A549 (cell line): Measurements from ENCODE around the gene DSTYK. TPM values are rescaled to one million over a fixed set of nuclear protein-coding genes. Genes with fewer than 3 reads are reported as not detected.

Experiments
- ATAC-seq, 2 experiments: fragments of 200-7000 bp in 1 of 2; fragments of >200 bp in 1 of 2; cut with Nextera tagmentation in 1 of 2; cut with Tn5 transposase in 1 of 2; 3 replicates each; pipeline versions ENCODE4 v1.8.0 to v1.9.1; 2018 to 2020; ENCODE audit warnings: mild to moderate bottlenecking in 1 of 2, moderate library complexity in 1 of 2
- CTCF ChIA-PET: fragments of 300-600 bp; sonication (Branson Sonifier 250); formaldehyde crosslinking; extraction: SDS; loops from one replicate; lab custom pipeline; 2021; ENCODE audit warnings: antibody characterized with exemption, inconsistent platforms; lab: Yijun Ruan, JAX
- POLR2A ChIA-PET: fragments of 350-600 bp; formaldehyde crosslinking; extraction: SDS; loops from one replicate; lab custom pipeline; 2021; ENCODE audit warnings: antibody characterized with exemption, inconsistent platforms; lab: Yijun Ruan, JAX
- DNase-seq, 2 experiments: peaks; one replicate each; pipeline versions ENCODE4 v3.0.0 to v3.0.0-alpha.2; 2011 to 2016; ENCODE audit warnings: low read depth in 1 of 2, low spot score in 1 of 2
- FAIRE-seq: peaks from 2 replicates; lab custom pipeline; 2011; peaks lifted over from hg19 to GRCh38; lab: Jason Lieb, UNC
- H3K27ac ChIP-seq, 2 experiments: fragments of >200 bp; sonication (Bioruptor Twin); formaldehyde crosslinking; 3 replicates each; pipeline ENCODE4 v1.5.1; 2016 to 2017
- H3K4me1 ChIP-seq: fragments of >200 bp; sonication (Bioruptor Twin); formaldehyde crosslinking; 3 replicates; pipeline ENCODE4 v1.6.1; 2016
- H3K4me2 ChIP-seq: fragments of >200 bp; sonication (Bioruptor Twin); formaldehyde crosslinking; 3 replicates; pipeline ENCODE4 v1.6.1; 2016
- H3K4me3 ChIP-seq: fragments of >200 bp; sonication (Bioruptor Twin); formaldehyde crosslinking; 3 replicates; pipeline ENCODE4 v1.5.1; 2016
- H3K9me3 ChIP-seq: fragments of >200 bp; sonication (Bioruptor Twin); formaldehyde crosslinking; 3 replicates; pipeline ENCODE4 v1.6.1; 2016
- BHLHE40 ChIP-seq: IDR thresholded peaks from 2 replicates; pipeline ENCODE4 v1.6.1; 2012; ENCODE audit warnings: low read depth, low read length, inconsistent platforms
- CBX2 ChIP-seq: fragments of 200-600 bp; sonication (generic); IDR thresholded peaks from 2 replicates; pipeline ENCODE4 v1.6.1; 2016; ENCODE audit warnings: low read depth, mild to moderate bottlenecking, borderline replicate concordance
- CBX8 ChIP-seq: fragments of 200-600 bp; sonication (generic); IDR thresholded peaks from 2 replicates; pipeline ENCODE4 v1.6.1; 2016
- EHF ChIP-seq: fragments of 250-450 bp; sonication (Bioruptor Pico); IDR thresholded peaks from 2 replicates; pipeline ENCODE4 v1.5.0; 2020; ENCODE audit warnings: mild to moderate bottlenecking
- EP300 ChIP-seq, 2 experiments: fragments of >200 bp; sonication (Bioruptor Twin); formaldehyde crosslinking; IDR thresholded peaks; 2 replicates in 1 of 2; 3 replicates in 1 of 2; pipeline ENCODE4 v1.6.1; 2016 to 2017
- ESRRA ChIP-seq: fragments of 150-350 bp; IDR thresholded peaks from 2 replicates; pipeline ENCODE4 v1.6.1; 2014; ENCODE audit warnings: mild to moderate bottlenecking, low read length, borderline replicate concordance
- FOSB ChIP-seq: fragments of 250-450 bp; sonication (Bioruptor Pico); IDR thresholded peaks from 2 replicates; pipeline ENCODE4 v1.5.0; 2020; ENCODE audit warnings: mild to moderate bottlenecking, moderate library complexity
- FOSL2 ChIP-seq, 2 experiments: fragments of 450-650 bp in 1 of 2; fragments of >200 bp in 1 of 2; sonication (Bioruptor Twin) in 1 of 2; formaldehyde crosslinking; IDR thresholded peaks; 2 replicates each; pipeline versions ENCODE4 v1.5.0 to v1.6.1; 2016 to 2020; ENCODE audit warnings: mild to moderate bottlenecking in 1 of 2, moderate library complexity in 1 of 2
- FOXS1 ChIP-seq: fragments of 250-450 bp; sonication (Bioruptor Pico); IDR thresholded peaks from 2 replicates; pipeline ENCODE4 v1.5.0; 2020; ENCODE audit warnings: mild to moderate bottlenecking, moderate library complexity
- HOXB13 ChIP-seq: fragments of 250-450 bp; sonication (Bioruptor Pico); IDR thresholded peaks from 2 replicates; pipeline ENCODE4 v1.5.0; 2020; ENCODE audit warnings: low read depth, mild to moderate bottlenecking, moderate library complexity
- HOXB5 ChIP-seq: fragments of 250-450 bp; sonication (Bioruptor Pico); IDR thresholded peaks from 2 replicates; pipeline ENCODE4 v1.5.0; 2020; ENCODE audit warnings: mild to moderate bottlenecking, moderate library complexity
- JUN ChIP-seq, 2 experiments: fragments of >200 bp; sonication (Bioruptor Twin); formaldehyde crosslinking; IDR thresholded peaks; 2 replicates in 1 of 2; 3 replicates in 1 of 2; pipeline ENCODE4 v1.6.1; 2016 to 2017
- MAFK ChIP-seq: fragments of 450-650 bp; IDR thresholded peaks from 2 replicates; pipeline ENCODE4 v1.6.1; 2014; ENCODE audit not compliant: partially characterized antibody
- MAX ChIP-seq: IDR thresholded peaks from 2 replicates; pipeline ENCODE4 v1.6.1; 2012
- MAZ ChIP-seq: fragments of 150-350 bp; IDR thresholded peaks from 2 replicates; pipeline ENCODE4 v1.6.1; 2014; ENCODE audit warnings: antibody characterized with exemption, low read depth, low read length, borderline replicate concordance
- MYC ChIP-seq: IDR thresholded peaks from 2 replicates; pipeline ENCODE4 v1.6.1; 2012; ENCODE audit warnings: mild to moderate bottlenecking, inconsistent platforms, low read length, improper control_type of control experiment, borderline replicate concordance
- NPAS2 ChIP-seq: fragments of 250-450 bp; sonication (Bioruptor Pico); IDR thresholded peaks from 2 replicates; pipeline ENCODE4 v1.8.0; 2022; ENCODE audit warnings: mild to moderate bottlenecking, moderate library complexity, borderline replicate concordance
- PBX3 ChIP-seq: IDR thresholded peaks from 2 replicates; pipeline ENCODE4 v1.6.1; 2012
- POLR2A ChIP-seq: IDR thresholded peaks from 2 replicates; pipeline ENCODE4 v1.6.1; 2012; ENCODE audit warnings: mild to moderate bottlenecking, low read length
- POLR2AphosphoS2 ChIP-seq: conservative IDR thresholded peaks from 2 replicates; pipeline ENCODE4 v1.6.1; 2012; ENCODE audit warnings: low read length, improper control_type of control experiment, inconsistent platforms
- RCOR1 ChIP-seq: fragments of 150-350 bp; IDR thresholded peaks from 2 replicates; pipeline ENCODE4 v1.6.1; 2014; ENCODE audit warnings: antibody characterized with exemption, low read length, low read depth
- RFX5 ChIP-seq: fragments of 450-650 bp; IDR thresholded peaks from 2 replicates; pipeline ENCODE4 v1.7.1; 2014; ENCODE audit warnings: antibody characterized with exemption, mild to moderate bottlenecking, moderate library complexity
- SMC3 ChIP-seq: fragments of >200 bp; sonication (Bioruptor Twin); formaldehyde crosslinking; IDR thresholded peaks from 3 replicates; pipeline ENCODE4 v1.6.1; 2018; ENCODE audit warnings: inconsistent platforms
- SREBF2 ChIP-seq: fragments of 450-650 bp; IDR thresholded peaks from 2 replicates; pipeline ENCODE4 v1.6.1; 2014; ENCODE audit warnings: mild to moderate bottlenecking, moderate library complexity
- TFCP2L1 ChIP-seq: fragments of 250-450 bp; sonication (Bioruptor Pico); IDR thresholded peaks from 2 replicates; pipeline ENCODE4 v1.5.0; 2021; ENCODE audit warnings: mild to moderate bottlenecking
- ZNF302 ChIP-seq: fragments of 250-450 bp; sonication (Bioruptor Pico); IDR thresholded peaks from 2 replicates; pipeline ENCODE4 v1.9.0; 2021; ENCODE audit warnings: inconsistent platforms, mild to moderate bottlenecking, moderate library complexity
- WGBS: methylation state at CpG from one replicate; pipeline ENCODE4 v1.1.6; 2017; ENCODE audit errors: missing lambda C conversion rate; 5-methylcytosine and 5-hydroxymethylcytosine counted together
- polyA plus RNA-seq, 4 experiments: library from polyadenylated mRNA; depleted of rRNA in 3 of 4; stranded (reverse); fragments of >200 nt; fragmentation: RNase III in 1 of 4; extraction: RNeasy Plus Mini Kit Qiagen cat#74134 plus additional on column Dnase treatment in 1 of 4; gene quantifications; 2 replicates in 3 of 4; 3 replicates in 1 of 4; pipeline ENCODE4 v1.2.3, GENCODE V29; 2011 to 2017
- TF ChIP-seq, protein P1 (sequence below): fragments of 150-350 bp; IDR thresholded peaks from 2 replicates; pipeline ENCODE4 v1.6.1; 2014; ENCODE audit warnings: low read depth, mild to moderate bottlenecking, low read length
- TF ChIP-seq, protein P2 (sequence below): fragments of 450-650 bp; IDR thresholded peaks from 2 replicates; pipeline ENCODE4 v1.6.1; 2014; ENCODE audit warnings: antibody characterized with exemption
- TF ChIP-seq, protein P3 (sequence below): IDR thresholded peaks from 2 replicates; pipeline ENCODE4 v1.6.1; 2012; ENCODE audit warnings: low read depth, borderline replicate concordance

Gene DSTYK
- polyA plus RNA-seq, 2 of the 4 experiments (the other 2 are of a cell fraction), result 8.6 to 9.0 TPM

GRCh38 chr1:205229399-205229871, 17.9 kb upstream of the DSTYK start (continued):
- TF ChIP-seq FOSL2 (IDR thresholded peaks at IDR 0.05) (no peak), FOSL2 (CRISPR knock-in tag; IDR thresholded peaks at IDR 0.05) (no peak), EP300 (IDR thresholded peaks at IDR 0.05) (no peak), EHF (CRISPR knock-in tag) (no peak), FOSB (CRISPR knock-in tag) (no peak), NPAS2 (CRISPR knock-in tag) (no peak)
- TF ChIP-seq, all 56 proteins: peak for 4

DNA sequence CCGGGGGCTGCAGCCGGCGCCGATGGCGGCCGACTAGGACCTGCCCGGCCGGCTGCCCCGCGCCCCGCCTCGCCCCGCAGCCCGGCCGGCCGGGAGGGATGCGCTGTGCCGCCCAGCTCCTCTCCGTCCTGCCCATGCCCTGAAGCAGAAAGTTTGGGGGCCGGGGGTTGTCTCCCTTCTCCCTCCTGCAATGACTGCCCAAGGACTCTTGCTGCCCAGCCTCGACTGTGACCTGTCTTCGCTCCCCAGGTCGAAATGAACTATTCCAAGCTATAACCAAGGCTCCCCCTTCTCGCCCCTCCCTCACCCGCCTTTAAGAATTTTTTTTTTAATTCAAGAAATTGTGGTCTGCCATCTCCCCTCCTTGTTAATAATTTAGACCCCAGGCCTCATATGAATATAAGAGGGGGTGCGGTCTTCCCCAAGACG, 16.6 kb upstream of the DSTYK start:
- POLR2A ChIA-PET, result interaction anchor here (0.7 to 1.6 kb wide), 6 partner anchors 17 to 106 kb away, joined by 3 to 9 read pairs (median 5); partner anchors contain the start of genes DSTYK and RBBP5
- no peak for FAIRE-seq
- WGBS, result 1% methylated on average over 14 of the region's 27 CpGs

DNA sequence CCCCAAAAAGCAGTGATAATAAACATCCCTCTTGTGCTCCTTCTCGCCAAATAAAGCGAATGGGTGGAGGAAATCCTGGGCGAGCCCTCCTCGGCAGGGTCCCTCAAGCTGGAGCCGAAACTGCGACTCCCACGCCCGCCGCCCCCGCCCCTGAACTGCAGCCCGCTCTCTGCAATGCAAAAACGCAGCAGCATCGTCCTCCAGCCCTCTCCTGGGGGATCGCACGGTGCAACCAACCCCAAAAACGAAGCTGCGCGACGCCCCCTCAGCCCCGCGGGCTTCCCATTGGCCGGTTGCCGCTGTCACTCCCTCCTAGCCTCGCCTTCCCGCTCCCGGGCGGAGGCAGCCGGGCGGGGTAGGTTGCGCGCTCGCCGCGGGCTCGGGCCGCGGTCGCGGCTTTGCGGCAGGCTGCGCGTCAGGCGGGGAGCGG, 16.1 kb upstream of the DSTYK start, which contains the start of gene TMCC2:
Gene TMCC2, plus strand, starts transcription at position 363 of the 430 bp plus-strand sequence. CDS start 619 bp downstream, outside the sequence.
- FAIRE-seq, result no peak

More for the DNA sequence above, 16.6 kb upstream of the DSTYK start:
- peak overlapping the region; percentile 69 for H3K4me3 ChIP-seq
- peak overlapping the region; percentile 64 to 88 for H3K27ac ChIP-seq
- ATAC-seq (peak; percentile 52 to 66), DNase-seq (peak in 1 of 2 experiments; percentile 41)
- no peaks in the 10 kb centered on the region for H3K9me3 ChIP-seq
- H3K4me2 ChIP-seq, result peak overlapping the region; percentile 95
- peaks cover 12% of the 10 kb centered on the region; the same call in 2 of the 3 replicates for H3K4me1 ChIP-seq
- TF ChIP-seq ZNF302 (CRISPR knock-in tag) (no peak), CBX8 (no peak), PBX3 (no peak), SREBF2 (no peak), MAFK (no peak), NPAS2 (CRISPR knock-in tag) (no peak)
- TF ChIP-seq, all 56 proteins: peak for 0
- CTCF ChIA-PET, result interaction anchor here (0.6 to 53.3 kb wide), 23 partner anchors 8 to 295 kb away, joined by 3 to 1139 read pairs (median 6); partner anchors contain the start of gene RBBP5

More for the DNA sequence above, 16.1 kb upstream of the DSTYK start, which contains the start of gene TMCC2:
- Histone ChIP-seq H3K4me1 (peaks cover 12% of the 10 kb centered on the region; the same call in 2 of the 3 replicates), H3K4me3 (peak within 1 kb of the TSS; percentile 69), H3K9me3 (no peaks in the 10 kb centered on the region), H3K4me2 (peak within 1 kb of the TSS; percentile 95), H3K27ac (peak within 1 kb of the TSS; percentile 64 to 88)
- POLR2A ChIA-PET, result interaction anchor here (0.7 to 1.3 kb wide), 5 partner anchors 16 to 106 kb away, joined by 3 to 9 read pairs (median 4); partner anchors contain the start of genes DSTYK and RBBP5
- peak; percentile 83 to 92 for ATAC-seq
- CTCF ChIA-PET, result interaction anchor here (0.9 to 53.3 kb wide), 12 partner anchors 10 to 295 kb away, joined by 3 to 1139 read pairs (median 9); partner anchors contain the start of gene RBBP5
- WGBS, result 2% methylated on average over 4 of the region's 44 CpGs
- peak; percentile 84 to 97 for DNase-seq
- TF ChIP-seq, protein P1, sequence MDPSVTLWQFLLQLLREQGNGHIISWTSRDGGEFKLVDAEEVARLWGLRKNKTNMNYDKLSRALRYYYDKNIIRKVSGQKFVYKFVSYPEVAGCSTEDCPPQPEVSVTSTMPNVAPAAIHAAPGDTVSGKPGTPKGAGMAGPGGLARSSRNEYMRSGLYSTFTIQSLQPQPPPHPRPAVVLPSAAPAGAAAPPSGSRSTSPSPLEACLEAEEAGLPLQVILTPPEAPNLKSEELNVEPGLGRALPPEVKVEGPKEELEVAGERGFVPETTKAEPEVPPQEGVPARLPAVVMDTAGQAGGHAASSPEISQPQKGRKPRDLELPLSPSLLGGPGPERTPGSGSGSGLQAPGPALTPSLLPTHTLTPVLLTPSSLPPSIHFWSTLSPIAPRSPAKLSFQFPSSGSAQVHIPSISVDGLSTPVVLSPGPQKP, result no peak
- TF ChIP-seq, protein P2, sequence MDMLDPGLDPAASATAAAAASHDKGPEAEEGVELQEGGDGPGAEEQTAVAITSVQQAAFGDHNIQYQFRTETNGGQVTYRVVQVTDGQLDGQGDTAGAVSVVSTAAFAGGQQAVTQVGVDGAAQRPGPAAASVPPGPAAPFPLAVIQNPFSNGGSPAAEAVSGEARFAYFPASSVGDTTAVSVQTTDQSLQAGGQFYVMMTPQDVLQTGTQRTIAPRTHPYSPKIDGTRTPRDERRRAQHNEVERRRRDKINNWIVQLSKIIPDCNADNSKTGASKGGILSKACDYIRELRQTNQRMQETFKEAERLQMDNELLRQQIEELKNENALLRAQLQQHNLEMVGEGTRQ, result no peak
- no peak for TF ChIP-seq MYC
- no peak for TF ChIP-seq HOXB13 (CRISPR knock-in tag)
- no peak for TF ChIP-seq POLR2AphosphoS2
- TF ChIP-seq HOXB5 (CRISPR knock-in tag), result no peak
- TF ChIP-seq FOXS1 (CRISPR knock-in tag), result no peak
- peak; percentile 92 for TF ChIP-seq MAZ
- peak; percentile 51 for TF ChIP-seq POLR2A
- TF ChIP-seq JUN (IDR thresholded peaks at IDR 0.05), result peak in 1 of 2 experiments; percentile 12; a peak in 1 of 5 replicates
- TF ChIP-seq RCOR1, result no peak
- TF ChIP-seq, protein P3, sequence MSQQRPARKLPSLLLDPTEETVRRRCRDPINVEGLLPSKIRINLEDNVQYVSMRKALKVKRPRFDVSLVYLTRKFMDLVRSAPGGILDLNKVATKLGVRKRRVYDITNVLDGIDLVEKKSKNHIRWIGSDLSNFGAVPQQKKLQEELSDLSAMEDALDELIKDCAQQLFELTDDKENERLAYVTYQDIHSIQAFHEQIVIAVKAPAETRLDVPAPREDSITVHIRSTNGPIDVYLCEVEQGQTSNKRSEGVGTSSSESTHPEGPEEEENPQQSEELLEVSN, result 0 out of 2 replicates have a peak, but pooled peaks have one; percentile 36
- TF ChIP-seq CBX2, result no peak
- no peak for TF ChIP-seq RFX5
- TF ChIP-seq ESRRA, result no peak
- no peak for TF ChIP-seq BHLHE40
- TF ChIP-seq MAX, result peak; percentile 62
- TF ChIP-seq TFCP2L1 (CRISPR knock-in tag), result no peak
- 0 out of 3 replicates have a peak, but pooled peaks have one; percentile 10 for TF ChIP-seq SMC3
- peak; percentile 96 for TF ChIP-seq PBX3
- TF ChIP-seq NPAS2 (CRISPR knock-in tag), result no peak
- no peak for TF ChIP-seq FOSB (CRISPR knock-in tag)
